MM.1S (cell line): ENCODE data around the gene TENM4.

Experiments used
- CTCF ChIP-seq: fragments of 300-600 bp; sonication (generic); IDR thresholded peaks from 2 replicates; pipeline ENCODE4 v1.5.1; 2016; ENCODE audit warnings: antibody characterized with exemption, low read length, mixed read lengths
- EZH2 ChIP-seq: fragments of 300-600 bp; sonication (generic); optimal IDR thresholded peaks from 2 replicates; pipeline ENCODE3; 2017; ENCODE audit warnings: low read depth, mild to moderate bottlenecking, antibody characterized with exemption, low read length, mixed read lengths
- EZH2phosphoT487 ChIP-seq: fragments of 300-600 bp; sonication (generic); IDR thresholded peaks from 2 replicates; pipeline ENCODE4 v1.6.1; 2018; ENCODE audit warnings: antibody characterized with exemption, low read length

GRCh38 chr11:78795621-78796261 is 645.1 kb downstream of the TENM4 start:
- TF ChIP-seq CTCF (no peak), EZH2 (no peak), EZH2phosphoT487 (no peak)
